H1 (cell line): ENCODE data around the gene ACYP2. TPM values are rescaled to one million over a fixed set of nuclear protein-coding genes. Genes with fewer than 3 reads are reported as not detected.

Source experiments
- CTCF ChIA-PET: fragments of 300-600 bp; sonication (Branson Sonifier 250); formaldehyde crosslinking; loops from one replicate; lab custom pipeline; 2021; ENCODE audit not compliant: partially characterized antibody; lab: Charles Lee
- POLR2A ChIA-PET: fragments of 300-600 bp; sonication (Branson Sonifier 250); formaldehyde crosslinking; loops from one replicate; lab custom pipeline; 2021; ENCODE audit warnings: inconsistent platforms; ENCODE audit not compliant: partially characterized antibody; lab: Charles Lee
- DNase-seq, 2 experiments: peaks; one replicate each; pipeline versions ENCODE4 v3.0.0 to v3.0.0-alpha.2; 2010 to 2022; ENCODE audit warnings: low spot score in 2 of 2, low read depth in 1 of 2, mixed read lengths in 1 of 2
- FAIRE-seq: peaks from 2 replicates; lab custom pipeline; 2011; peaks lifted over from hg19 to GRCh38; lab: Jason Lieb, UNC
- H2AFZ ChIP-seq: 2 replicates; pipeline ENCODE4 v1.8.1; 2012; ENCODE audit warnings: low read length, inconsistent platforms
- H2AK5ac ChIP-seq: 2 replicates; pipeline ENCODE4 v1.6.1; 2013; ENCODE audit warnings: low read depth, low read length
- H2BK120ac ChIP-seq: replicated peaks from 2 replicates; pipeline ENCODE3; 2013; ENCODE audit warnings: low read depth, low read length, inconsistent platforms
- H2BK12ac ChIP-seq: 2 replicates; pipeline ENCODE4 v1.6.1; 2013; ENCODE audit warnings: low read depth, low read length
- H2BK15ac ChIP-seq: 2 replicates; pipeline ENCODE4 v1.6.1; 2013; ENCODE audit warnings: low read length
- H2BK20ac ChIP-seq: 2 replicates; pipeline ENCODE4 v1.6.1; 2013; ENCODE audit warnings: low read length
- H2BK5ac ChIP-seq: 2 replicates; pipeline ENCODE4 v1.6.1; 2013; ENCODE audit warnings: low read depth, low read length
- H3K14ac ChIP-seq: 2 replicates; pipeline ENCODE4 v1.6.1; 2013; ENCODE audit warnings: inconsistent platforms; ENCODE audit not compliant: insufficient read length
- H3K18ac ChIP-seq: 2 replicates; pipeline ENCODE4 v1.6.1; 2013; ENCODE audit warnings: low read length; ENCODE audit errors: extremely low read depth
- H3K23ac ChIP-seq: 2 replicates; pipeline ENCODE4 v1.6.1; 2013; ENCODE audit warnings: inconsistent platforms; ENCODE audit not compliant: insufficient read length
- H3K23me2 ChIP-seq: 2 replicates; pipeline ENCODE4 v1.6.1; 2013; ENCODE audit warnings: low read depth, low read length
- H3K27ac ChIP-seq: 2 replicates; pipeline ENCODE4 v1.6.1; 2011; ENCODE audit warnings: low read depth, low read length, inconsistent platforms
- H3K27me3 ChIP-seq, 4 experiments: replicated peaks in 1 of 4; 1 replicate in 1 of 4; 2 replicates in 3 of 4; pipeline versions ENCODE4 v1.6.1 to v1.8.1; 2011 to 2013; ENCODE audit warnings: low read length in 3 of 4, mild to moderate bottlenecking in 3 of 4, inconsistent platforms in 2 of 4, mixed read lengths in 2 of 4, moderate library complexity in 1 of 4; ENCODE audit not compliant: control insufficient read depth in 3 of 4, insufficient read depth in 3 of 4; ENCODE audit errors: extremely low read depth in 1 of 4
- H3K36me3 ChIP-seq, 4 experiments: 2 replicates each; pipeline versions ENCODE4 v1.6.1 to v1.8.1; 2011 to 2013; ENCODE audit warnings: mild to moderate bottlenecking in 4 of 4, low read length in 3 of 4, moderate library complexity in 2 of 4, control low read depth in 1 of 4, inconsistent platforms in 1 of 4; ENCODE audit not compliant: insufficient read depth in 4 of 4, control insufficient read depth in 2 of 4
- H3K4ac ChIP-seq: replicated peaks from 2 replicates; pipeline ENCODE3; 2013; ENCODE audit warnings: low read length, low read depth, mixed read lengths, inconsistent platforms; ENCODE audit not compliant: insufficient read length
- H3K4me1 ChIP-seq, 4 experiments: replicated peaks in 1 of 4; 1 replicate in 1 of 4; 2 replicates in 3 of 4; pipeline versions ENCODE4 v1.6.1 to v1.8.1; 2011 to 2013; ENCODE audit warnings: low read length in 3 of 4, inconsistent platforms in 2 of 4, mixed read lengths in 1 of 4; ENCODE audit not compliant: insufficient read depth in 4 of 4, control insufficient read depth in 3 of 4
- H3K4me2 ChIP-seq, 2 experiments: 2 replicates each; pipeline versions ENCODE4 v1.6.1 to v1.8.1; 2011 to 2013; ENCODE audit warnings: low read depth in 2 of 2, low read length in 2 of 2, control low read depth in 1 of 2, inconsistent platforms in 1 of 2, mild to moderate bottlenecking in 1 of 2; ENCODE audit not compliant: insufficient read depth in 1 of 2
- H3K4me3 ChIP-seq, 4 experiments: fragments of 200-600, 300-600 bp in 1 of 4; sonication (generic), shearing (Covaris generic), sonication (Bioruptor Twin) in 1 of 4; 2 replicates each; pipeline versions ENCODE4 v1.5.1 to v1.8.1; 2011 to 2016; ENCODE audit warnings: low read length in 4 of 4, low read depth in 3 of 4, control low read depth in 2 of 4, inconsistent platforms in 2 of 4, mild to moderate bottlenecking in 2 of 4, mixed read lengths in 1 of 4, moderate library complexity in 1 of 4; ENCODE audit not compliant: insufficient read depth in 2 of 4; ENCODE audit errors: extremely low read depth in 1 of 4
- H3K56ac ChIP-seq: replicated peaks from 2 replicates; pipeline ENCODE3; 2013; ENCODE audit warnings: low read depth, mild to moderate bottlenecking, mixed read lengths, low read length, inconsistent platforms; ENCODE audit not compliant: insufficient read length
- H3K79me1 ChIP-seq: 2 replicates; pipeline ENCODE4 v1.6.1; 2013; ENCODE audit warnings: low read depth, low read length, control low read depth
- H3K79me2 ChIP-seq, 2 experiments: 2 replicates each; pipeline versions ENCODE4 v1.6.1 to v1.8.1; 2012 to 2013; ENCODE audit warnings: low read length in 2 of 2, mild to moderate bottlenecking in 2 of 2, inconsistent platforms in 1 of 2; ENCODE audit not compliant: insufficient read depth in 2 of 2, control insufficient read depth in 1 of 2
- H3K9ac ChIP-seq, 4 experiments: replicated peaks in 1 of 4; 1 replicate in 1 of 4; 2 replicates in 3 of 4; pipeline versions ENCODE4 v1.6.1 to v1.8.1; 2011 to 2013; ENCODE audit warnings: low read depth in 3 of 4, low read length in 3 of 4, control low read depth in 2 of 4, mild to moderate bottlenecking in 2 of 4, moderate library complexity in 2 of 4, inconsistent platforms in 1 of 4; ENCODE audit errors: extremely low read depth in 1 of 4
- H3K9me3 ChIP-seq, 2 experiments: 2 replicates each; pipeline versions ENCODE4 v1.6.1 to v1.8.1; 2012 to 2013; ENCODE audit warnings: mild to moderate bottlenecking in 2 of 2, moderate library complexity in 2 of 2, control low read depth in 1 of 2, inconsistent platforms in 1 of 2, low read depth in 1 of 2, low read length in 1 of 2, mixed read lengths in 1 of 2; ENCODE audit not compliant: insufficient read depth in 2 of 2
- H4K20me1 ChIP-seq, 2 experiments: replicated peaks in 1 of 2; 2 replicates each; pipeline versions ENCODE3 to v1.8.1; 2011 to 2013; ENCODE audit warnings: inconsistent platforms in 2 of 2, low read length in 2 of 2, mild to moderate bottlenecking in 1 of 2; ENCODE audit not compliant: insufficient read depth in 2 of 2, control insufficient read depth in 1 of 2
- H4K5ac ChIP-seq: 2 replicates; pipeline ENCODE4 v1.6.1; 2013; ENCODE audit warnings: low read length, low read depth, mixed read lengths, inconsistent platforms; ENCODE audit not compliant: insufficient read length
- H4K8ac ChIP-seq: 2 replicates; pipeline ENCODE4 v1.8.0; 2013; ENCODE audit warnings: mild to moderate bottlenecking, moderate library complexity, low read length, inconsistent platforms; ENCODE audit not compliant: insufficient read depth; ENCODE audit errors: extremely low read depth
- H4K91ac ChIP-seq: replicated peaks from 2 replicates; pipeline ENCODE3; 2013; ENCODE audit warnings: low read length, mixed read lengths, inconsistent platforms; ENCODE audit not compliant: insufficient read length
- ATF3 ChIP-seq: IDR thresholded peaks from 2 replicates; pipeline ENCODE4 v1.6.1; 2011; ENCODE audit warnings: low read depth, mild to moderate bottlenecking, low read length; ENCODE audit not compliant: insufficient read depth
- CEBPB ChIP-seq: IDR thresholded peaks from 2 replicates; pipeline ENCODE4 v1.6.1; 2012; ENCODE audit warnings: low read depth, low read length
- CTBP2 ChIP-seq: IDR thresholded peaks from 2 replicates; pipeline ENCODE4 v1.7.0; 2011; ENCODE audit warnings: borderline replicate concordance, mild to moderate bottlenecking, moderate library complexity, mixed read lengths, low read length; ENCODE audit not compliant: insufficient read depth, insufficient read length
- GTF2F1 ChIP-seq: IDR thresholded peaks from 2 replicates; pipeline ENCODE4 v1.6.1; 2012; ENCODE audit warnings: low read depth, low read length, improper control_type of control experiment, borderline replicate concordance
- HDAC6 ChIP-seq: IDR thresholded peaks from one replicate; pipeline ENCODE4 v1.7.1; 2012; ENCODE audit warnings: low read depth, mild to moderate bottlenecking, inconsistent platforms, low read length, moderate library complexity
- JUND ChIP-seq: IDR thresholded peaks from 2 replicates; pipeline ENCODE4 v1.6.1; 2011; ENCODE audit warnings: mild to moderate bottlenecking, improper control_type of control experiment, low read length
- KDM5A ChIP-seq: fragments of 200-600 bp; IDR thresholded peaks from 2 replicates; pipeline ENCODE4 v1.7.1; 2012; ENCODE audit warnings: mild to moderate bottlenecking, low read length, inconsistent platforms, mixed read lengths
- MAFK ChIP-seq: IDR thresholded peaks from 2 replicates; pipeline ENCODE4 v1.6.1; 2012; ENCODE audit warnings: low read depth, mild to moderate bottlenecking, improper control_type of control experiment, low read length
- PHF8 ChIP-seq: fragments of 200-600 bp; sonication (generic); conservative IDR thresholded peaks from 2 replicates; pipeline ENCODE4 v1.7.1; 2012; ENCODE audit warnings: low read depth, mild to moderate bottlenecking, inconsistent platforms, low read length, moderate library complexity
- RBBP5 ChIP-seq: IDR thresholded peaks from 2 replicates; pipeline ENCODE4 v1.7.1; 2012; ENCODE audit warnings: low read depth, mild to moderate bottlenecking, inconsistent platforms, low read length, moderate library complexity, borderline replicate concordance
- SP1 ChIP-seq: IDR thresholded peaks from 2 replicates; pipeline ENCODE4 v1.6.1; 2011; ENCODE audit warnings: low read depth, low read length
- SP4 ChIP-seq: IDR thresholded peaks from 2 replicates; pipeline ENCODE4 v1.6.1; 2012; ENCODE audit warnings: low read length, inconsistent platforms
- SRF ChIP-seq: IDR thresholded peaks from 2 replicates; pipeline ENCODE4 v1.6.1; 2011; ENCODE audit warnings: mild to moderate bottlenecking, low read depth, low read length, moderate library complexity
- SUZ12 ChIP-seq: fragments of 200-600 bp; sonication (generic); IDR thresholded peaks from 2 replicates; pipeline ENCODE4 v1.6.1; 2012; ENCODE audit warnings: mild to moderate bottlenecking, inconsistent platforms, low read length, moderate library complexity, mixed read lengths
- TBP ChIP-seq: IDR thresholded peaks from 2 replicates; pipeline ENCODE4 v1.6.1; 2011; ENCODE audit warnings: low read depth, low read length, improper control_type of control experiment
- TCF12 ChIP-seq: IDR thresholded peaks from 2 replicates; pipeline ENCODE4 v1.6.1; 2011; ENCODE audit warnings: low read depth, mild to moderate bottlenecking, low read length
- WGBS, 2 experiments: shearing (Covaris generic) in 1 of 2; methylation state at CpG; one replicate each; pipeline versions ENCODE4 v1.1.6 to v1.1.7; 2013 to 2015; ENCODE audit warnings: low lambda C conversion rate in 2 of 2, mixed read lengths in 2 of 2, inconsistent platforms in 1 of 2, low coverage in 1 of 2, missing lambda C conversion rate in 1 of 2; ENCODE audit not compliant: insufficient replicate concordance in 2 of 2, insufficient coverage in 1 of 2, insufficient read length in 1 of 2; ENCODE audit errors: extremely low coverage in 1 of 2, missing lambda C conversion rate in 1 of 2; 5-methylcytosine and 5-hydroxymethylcytosine counted together
- polyA plus RNA-seq, 7 experiments: library from polyadenylated mRNA; depleted of rRNA in 3 of 7; stranded (reverse) in 5 of 7; unstranded in 2 of 7; fragments of >200 nt in 5 of 7; fragments of 200-250 nt in 2 of 7; gene quantifications; 1 replicate in 5 of 7; 2 replicates in 1 of 7; 4 replicates in 1 of 7; pipeline versions ENCODE4 v1.2.1 to v1.2.3, GENCODE V29; 2011 to 2013; ENCODE audit warnings: missing spikeins in 2 of 7, mixed read lengths in 2 of 7
- total RNA-seq: library from RNA; stranded (reverse); fragmentation: NEBNext Ultra II Directional; extraction: Animal tissue kit (Norgen Biotek cat#: 25700); gene quantifications from 2 replicates; pipeline ENCODE4 v1.2.1, GENCODE V29; 2021

ACYP2 gene
- total and polyA plus RNA-seq, 2 of the 8 experiments (the other 6 are each of a cell fraction or from before 2014, with no cell fraction given): 3.4 to 4.4 TPM

GRCh38 chr2:54228945-54229344 lies 113.5 kb downstream of the ACYP2 start:
- no peaks in the 10 kb centered on the region; a peak in 1 of 7 replicates for H3K4me1 ChIP-seq
- no peak overlapping the region for H2BK12ac ChIP-seq
- H3K36me3 ChIP-seq: no peaks in the 10 kb centered on the region
- H3K23me2 ChIP-seq: no peaks in the 10 kb centered on the region
- no peak overlapping the region for H3K4me3 ChIP-seq
- no peak overlapping the region for H2BK15ac ChIP-seq
- H4K91ac ChIP-seq: no peak overlapping the region
- no peak overlapping the region for H3K4me2 ChIP-seq
- H3K79me2 ChIP-seq: no peaks in the 10 kb centered on the region
- H2BK20ac ChIP-seq: no peak overlapping the region
- ChIA-PET CTCF (no interaction called here), POLR2A (no interaction called here)
- no peaks in the 10 kb centered on the region for H3K79me1 ChIP-seq
- H3K27me3 ChIP-seq: no peaks in the 10 kb centered on the region; a peak in 1 of 7 replicates
- 0 out of 4 replicates have a peak, but pooled peaks cover 0 to 3% of the 10 kb centered on the region in 2 experiments for H3K9me3 ChIP-seq
- DNase-seq (no peak), FAIRE-seq (no peak)
- no peak overlapping the region for H2AK5ac ChIP-seq
- H4K5ac ChIP-seq: no peak overlapping the region
- H2AFZ ChIP-seq: no peak overlapping the region
- no peak overlapping the region for H3K18ac ChIP-seq
- H3K4ac ChIP-seq: no peak overlapping the region
- no peak overlapping the region for H3K23ac ChIP-seq
- H3K56ac ChIP-seq: no peak overlapping the region
- no peaks in the 10 kb centered on the region for H4K20me1 ChIP-seq
- no peak overlapping the region for H3K14ac ChIP-seq
- no peak overlapping the region for H2BK5ac ChIP-seq
- no peak overlapping the region for H4K8ac ChIP-seq
- H3K9ac ChIP-seq: no peak overlapping the region
- WGBS, 2 experiments: 78% methylated on average over 2 of the region's 2 CpGs; no CpG with 5 or more reads in 1 of the 2 experiments
- H2BK120ac ChIP-seq: no peak overlapping the region
- TF ChIP-seq TCF12: no peak
- TF ChIP-seq JUND: no peak
- TF ChIP-seq SUZ12: no peak
- no peak for TF ChIP-seq SP4
- no peak for TF ChIP-seq TBP
- no peak for TF ChIP-seq RBBP5
- no peak for TF ChIP-seq ATF3
- no peak for TF ChIP-seq HDAC6
- no peak for TF ChIP-seq MAFK
- TF ChIP-seq GTF2F1: no peak
- no peak for TF ChIP-seq SRF
- TF ChIP-seq PHF8: no peak
- no peak for TF ChIP-seq CEBPB
- TF ChIP-seq CTBP2: no peak
- no peak for TF ChIP-seq SP1
- TF ChIP-seq KDM5A: no peak
- TF ChIP-seq, all 59 proteins: peak for 0
- no peak overlapping the region for H3K27ac ChIP-seq
